A549 (cell line): ENCODE data around the gene GFM1. TPM values are rescaled to one million over a fixed set of nuclear protein-coding genes. Genes with fewer than 3 reads are reported as not detected.
A peak's percentile ranks its signal among the peaks of the same experiment; 100 is the strongest.

Experiments used
- ATAC-seq, 2 experiments: fragments of 200-7000 bp in 1 of 2; fragments of >200 bp in 1 of 2; cut with Nextera tagmentation in 1 of 2; cut with Tn5 transposase in 1 of 2; 3 replicates each; pipeline versions ENCODE4 v1.8.0 to v1.9.1; 2018 to 2020; ENCODE audit warnings: mild to moderate bottlenecking in 1 of 2, moderate library complexity in 1 of 2
- CTCF ChIA-PET: fragments of 300-600 bp; sonication (Branson Sonifier 250); formaldehyde crosslinking; extraction: SDS; loops from one replicate; lab custom pipeline; 2021; ENCODE audit warnings: antibody characterized with exemption, inconsistent platforms; lab: Yijun Ruan, JAX
- POLR2A ChIA-PET: fragments of 350-600 bp; formaldehyde crosslinking; extraction: SDS; loops from one replicate; lab custom pipeline; 2021; ENCODE audit warnings: antibody characterized with exemption, inconsistent platforms; lab: Yijun Ruan, JAX
- DNase-seq, 2 experiments: peaks; one replicate each; pipeline versions ENCODE4 v3.0.0 to v3.0.0-alpha.2; 2011 to 2016; ENCODE audit warnings: low read depth in 1 of 2, low spot score in 1 of 2
- FAIRE-seq: peaks from 2 replicates; lab custom pipeline; 2011; peaks lifted over from hg19 to GRCh38; lab: Jason Lieb, UNC
- H3K27ac ChIP-seq, 2 experiments: fragments of >200 bp; sonication (Bioruptor Twin); formaldehyde crosslinking; 3 replicates each; pipeline ENCODE4 v1.5.1; 2016 to 2017
- H3K4me1 ChIP-seq: fragments of >200 bp; sonication (Bioruptor Twin); formaldehyde crosslinking; 3 replicates; pipeline ENCODE4 v1.6.1; 2016
- H3K4me2 ChIP-seq: fragments of >200 bp; sonication (Bioruptor Twin); formaldehyde crosslinking; 3 replicates; pipeline ENCODE4 v1.6.1; 2016
- H3K4me3 ChIP-seq: fragments of >200 bp; sonication (Bioruptor Twin); formaldehyde crosslinking; 3 replicates; pipeline ENCODE4 v1.5.1; 2016
- H3K9me3 ChIP-seq: fragments of >200 bp; sonication (Bioruptor Twin); formaldehyde crosslinking; 3 replicates; pipeline ENCODE4 v1.6.1; 2016
- CBX2 ChIP-seq: fragments of 200-600 bp; sonication (generic); IDR thresholded peaks from 2 replicates; pipeline ENCODE4 v1.6.1; 2016; ENCODE audit warnings: low read depth, mild to moderate bottlenecking, borderline replicate concordance
- CEBPB ChIP-seq, 2 experiments: fragments of >200 bp in 1 of 2; sonication (Bioruptor Twin) in 1 of 2; formaldehyde crosslinking in 1 of 2; IDR thresholded peaks; 2 replicates each; pipeline ENCODE4 v1.6.1; 2012 to 2016
- CTCF ChIP-seq: fragments of >200 bp; sonication (Bioruptor Twin); formaldehyde crosslinking; IDR thresholded peaks from 3 replicates; pipeline ENCODE4 v1.5.1; 2016
- E2F6 ChIP-seq: IDR thresholded peaks from 2 replicates; pipeline ENCODE4 v1.6.1; 2012; ENCODE audit warnings: low read depth, borderline replicate concordance
- EHF ChIP-seq: fragments of 250-450 bp; sonication (Bioruptor Pico); IDR thresholded peaks from 2 replicates; pipeline ENCODE4 v1.5.0; 2020; ENCODE audit warnings: mild to moderate bottlenecking
- EP300 ChIP-seq, 2 experiments: fragments of >200 bp; sonication (Bioruptor Twin); formaldehyde crosslinking; IDR thresholded peaks; 2 replicates in 1 of 2; 3 replicates in 1 of 2; pipeline ENCODE4 v1.6.1; 2016 to 2017
- HDAC2 ChIP-seq: fragments of 200-600 bp; sonication (generic); IDR thresholded peaks from 2 replicates; pipeline ENCODE4 v1.6.1; 2016
- HEYL ChIP-seq: fragments of 250-450 bp; sonication (Bioruptor Pico); IDR thresholded peaks from 2 replicates; pipeline ENCODE4 v1.8.0; 2021; ENCODE audit warnings: mild to moderate bottlenecking, moderate library complexity
- HMGXB4 ChIP-seq: fragments of 250-450 bp; sonication (Bioruptor Pico); IDR thresholded peaks from 2 replicates; pipeline ENCODE4 v1.5.0; 2021; ENCODE audit warnings: mild to moderate bottlenecking, moderate library complexity, borderline replicate concordance
- HOXB13 ChIP-seq: fragments of 250-450 bp; sonication (Bioruptor Pico); IDR thresholded peaks from 2 replicates; pipeline ENCODE4 v1.5.0; 2020; ENCODE audit warnings: low read depth, mild to moderate bottlenecking, moderate library complexity
- KDM5A ChIP-seq: fragments of 200-600 bp; sonication (generic); IDR thresholded peaks from 2 replicates; pipeline ENCODE4 v1.6.1; 2016; ENCODE audit warnings: antibody characterized with exemption, mild to moderate bottlenecking
- MYC ChIP-seq: IDR thresholded peaks from 2 replicates; pipeline ENCODE4 v1.6.1; 2012; ENCODE audit warnings: mild to moderate bottlenecking, inconsistent platforms, low read length, improper control_type of control experiment, borderline replicate concordance
- NPAS2 ChIP-seq: fragments of 250-450 bp; sonication (Bioruptor Pico); IDR thresholded peaks from 2 replicates; pipeline ENCODE4 v1.8.0; 2022; ENCODE audit warnings: mild to moderate bottlenecking, moderate library complexity, borderline replicate concordance
- POLR2A ChIP-seq: IDR thresholded peaks from 2 replicates; pipeline ENCODE4 v1.6.1; 2012; ENCODE audit warnings: mild to moderate bottlenecking, low read length
- RAD21 ChIP-seq, 2 experiments: fragments of >200 bp in 1 of 2; sonication (Bioruptor Twin) in 1 of 2; formaldehyde crosslinking in 1 of 2; IDR thresholded peaks in 1 of 2; conservative IDR thresholded peaks in 1 of 2; 2 replicates in 1 of 2; 3 replicates in 1 of 2; pipeline ENCODE4 v1.6.1; 2012 to 2018; ENCODE audit warnings: inconsistent platforms in 1 of 2
- RARB ChIP-seq: fragments of 250-450 bp; sonication (Bioruptor Pico); IDR thresholded peaks from 2 replicates; pipeline ENCODE4 v1.8.0; 2021; ENCODE audit warnings: mild to moderate bottlenecking, moderate library complexity
- REST ChIP-seq: fragments of 200-600 bp; sonication (generic); IDR thresholded peaks from 2 replicates; pipeline ENCODE4 v1.6.1; 2016; ENCODE audit warnings: antibody characterized with exemption, mild to moderate bottlenecking, moderate library complexity
- SMC3 ChIP-seq: fragments of >200 bp; sonication (Bioruptor Twin); formaldehyde crosslinking; IDR thresholded peaks from 3 replicates; pipeline ENCODE4 v1.6.1; 2018; ENCODE audit warnings: inconsistent platforms
- TFCP2L1 ChIP-seq: fragments of 250-450 bp; sonication (Bioruptor Pico); IDR thresholded peaks from 2 replicates; pipeline ENCODE4 v1.5.0; 2021; ENCODE audit warnings: mild to moderate bottlenecking
- ZC3H11A ChIP-seq: fragments of 450-650 bp; IDR thresholded peaks from 2 replicates; pipeline ENCODE4 v1.6.1; 2014; ENCODE audit warnings: antibody characterized with exemption, mild to moderate bottlenecking
- ZNF302 ChIP-seq: fragments of 250-450 bp; sonication (Bioruptor Pico); IDR thresholded peaks from 2 replicates; pipeline ENCODE4 v1.9.0; 2021; ENCODE audit warnings: inconsistent platforms, mild to moderate bottlenecking, moderate library complexity
- WGBS: methylation state at CpG from one replicate; pipeline ENCODE4 v1.1.6; 2017; ENCODE audit errors: missing lambda C conversion rate; 5-methylcytosine and 5-hydroxymethylcytosine counted together
- polyA plus RNA-seq, 4 experiments: library from polyadenylated mRNA; depleted of rRNA in 3 of 4; stranded (reverse); fragments of >200 nt; fragmentation: RNase III in 1 of 4; extraction: RNeasy Plus Mini Kit Qiagen cat#74134 plus additional on column Dnase treatment in 1 of 4; gene quantifications; 2 replicates in 3 of 4; 3 replicates in 1 of 4; pipeline ENCODE4 v1.2.3, GENCODE V29; 2011 to 2017

Gene GFM1
- polyA plus RNA-seq, 2 of the 4 experiments (the other 2 are of a cell fraction) = 48.8 to 71.4 TPM

- H3K27ac ChIP-seq = peak overlapping the region; percentile 85 to 92
- FAIRE-seq = no peak
Observed at GRCh38 chr3:158732856-158733200, 88.5 kb downstream of the GFM1 start.

GRCh38 chr3:158733656-158734055 is 89.3 kb downstream of the GFM1 start:
- DNase-seq (no peak), ATAC-seq (no peak), FAIRE-seq (no peak)
- Histone ChIP-seq H3K4me2 (no peak overlapping the region), H3K27ac (peak overlapping the region in 1 of 2 experiments; percentile 92; a peak in 1 of 6 replicates), H3K9me3 (peaks cover 12% of the 10 kb centered on the region), H3K4me3 (no peak overlapping the region), H3K4me1 (peaks cover 17% of the 10 kb centered on the region)
- CTCF ChIA-PET = no interaction called here
- WGBS = 82% methylated on average over 3 of the region's 3 CpGs
- POLR2A ChIA-PET = interaction anchor here (1.4 kb wide), 1 partner anchor 56 kb away, joined by 3 read pairs; no protein-coding TSS in a partner anchor
- TF ChIP-seq HOXB13 (CRISPR knock-in tag) = no peak
- no peak for TF ChIP-seq E2F6
- TF ChIP-seq POLR2A = no peak
- no peak for TF ChIP-seq SMC3
- TF ChIP-seq HEYL (CRISPR knock-in tag) = no peak
- TF ChIP-seq KDM5A = no peak
- TF ChIP-seq EHF (CRISPR knock-in tag) = no peak
- TF ChIP-seq MYC = no peak
- TF ChIP-seq ZNF302 (CRISPR knock-in tag) = no peak
- TF ChIP-seq HDAC2 = no peak
- TF ChIP-seq TFCP2L1 (CRISPR knock-in tag) = no peak
- no peak for TF ChIP-seq CBX2
- no peak for TF ChIP-seq CEBPB (IDR thresholded peaks at IDR 0.05)
- no peak for TF ChIP-seq NPAS2 (CRISPR knock-in tag)
- no peak for TF ChIP-seq RAD21 (conservative IDR thresholded peaks at IDR 0.05 in 1 of 2, IDR thresholded peaks at IDR 0.05 in 1 of 2)

More at GRCh38 chr3:158732856-158733200, 88.5 kb downstream of the GFM1 start:
- no peak for DNase-seq
- peak overlapping the region; percentile 72 for H3K4me3 ChIP-seq
- ChIA-PET POLR2A (interaction anchor here (1.4 kb wide), 1 partner anchor 57 kb away, joined by 3 read pairs; no protein-coding TSS in a partner anchor), CTCF (interaction anchor here (0.9 to 11.7 kb wide), 2 partner anchors 58 to 89 kb away, joined by 4 to 202 read pairs; no protein-coding TSS in a partner anchor)
- peak overlapping the region; percentile 75 for H3K4me2 ChIP-seq
- peak; percentile 15 to 35; a peak in 4 of 6 replicates for ATAC-seq
- TF ChIP-seq REST = no peak
- no peak for TF ChIP-seq HEYL (CRISPR knock-in tag)
- no peak for TF ChIP-seq SMC3
- no peak for TF ChIP-seq CTCF
- TF ChIP-seq KDM5A = no peak
- no peak for TF ChIP-seq HMGXB4 (CRISPR knock-in tag)
- no peak for TF ChIP-seq EP300 (IDR thresholded peaks at IDR 0.05)
- no peak for TF ChIP-seq HOXB13 (CRISPR knock-in tag)
- TF ChIP-seq RARB = no peak
- no peak for TF ChIP-seq EHF (CRISPR knock-in tag)
- no peak for TF ChIP-seq ZC3H11A
- TF ChIP-seq, all 56 proteins: peak for 0
- Histone ChIP-seq H3K9me3 (peaks cover 12% of the 10 kb centered on the region), H3K4me1 (peaks cover 22% of the 10 kb centered on the region)
- WGBS = 82% methylated on average over 15 of the region's 15 CpGs
